DMS53 treated with DMSO at 0.1 percent for 48 hours (cell line): ENCODE results near the gene CNTNAP2.

Experiments used
- DNase-seq: peaks from one replicate; lab custom pipeline; 2025; ENCODE audit not compliant: unreplicated experiment; lab: John Stamatoyannopoulos, UW

The CNTNAP2 gene

GRCh38 chr7:147432576-147432975 is 1316.0 kb downstream of the CNTNAP2 start:
- DNase-seq = no peak

- DNase-seq = no peak
Observed at GRCh38 chr7:147436718-147437117, 1320.1 kb downstream of the CNTNAP2 start.

GRCh38 chr7:147438216-147438615 is 1321.6 kb downstream of the CNTNAP2 start:
- DNase-seq = no peak

- no peak for DNase-seq
Observed at GRCh38 chr7:147443942-147444341, 1327.3 kb downstream of the CNTNAP2 start.

- no peak for DNase-seq
Observed at GRCh38 chr7:147452816-147453215, 1336.2 kb downstream of the CNTNAP2 start.

GRCh38 chr7:147465223-147465622 is 1348.6 kb downstream of the CNTNAP2 start:
- DNase-seq = no peak

GRCh38 chr7:147472556-147472955 is 1356.0 kb downstream of the CNTNAP2 start:
- DNase-seq = no peak

- DNase-seq = no peak
Observed at GRCh38 chr7:147474862-147475261, 1358.3 kb downstream of the CNTNAP2 start.

- no peak for DNase-seq
Observed at GRCh38 chr7:147477526-147477925, 1360.9 kb downstream of the CNTNAP2 start.

- no peak for DNase-seq
Observed at GRCh38 chr7:147478796-147479195, 1362.2 kb downstream of the CNTNAP2 start.

GRCh38 chr7:147483634-147484292 is 1367.2 kb downstream of the CNTNAP2 start:
- no peak for DNase-seq

- DNase-seq = no peak
Observed at GRCh38 chr7:147485660-147486210, 1369.1 kb downstream of the CNTNAP2 start.

GRCh38 chr7:147492606-147493005 is 1376.0 kb downstream of the CNTNAP2 start:
- DNase-seq = no peak

- no peak for DNase-seq
Observed at GRCh38 chr7:147496209-147496608, 1379.6 kb downstream of the CNTNAP2 start.

- DNase-seq = no peak
Observed at GRCh38 chr7:147497246-147497645, 1380.6 kb downstream of the CNTNAP2 start.

- DNase-seq = no peak
Observed at GRCh38 chr7:147498081-147498480, 1381.5 kb downstream of the CNTNAP2 start.

GRCh38 chr7:147509035-147509501 is 1392.5 kb downstream of the CNTNAP2 start:
- no peak for DNase-seq

- no peak for DNase-seq
Observed at GRCh38 chr7:147509541-147510200, 1393.1 kb downstream of the CNTNAP2 start.

- DNase-seq = no peak
Observed at GRCh38 chr7:147510201-147510542, 1393.6 kb downstream of the CNTNAP2 start.

- no peak for DNase-seq
Observed at GRCh38 chr7:147510923-147511322, 1394.3 kb downstream of the CNTNAP2 start.

GRCh38 chr7:147513451-147513850 is 1396.8 kb downstream of the CNTNAP2 start:
- DNase-seq = no peak

- no peak for DNase-seq
Observed at GRCh38 chr7:147516391-147516790, 1399.8 kb downstream of the CNTNAP2 start.
